Uterus (tissue), 4 donors: ENCODE data around the gene SLAMF8. TPM values are rescaled to one million over a fixed set of nuclear protein-coding genes. Genes with fewer than 3 reads are reported as not detected.

ENCODE experiments used
- DNase-seq, 2 donors: peaks; one replicate each; pipeline ENCODE4 v3.0.0-alpha.2; 2019 to 2020
- H3K27ac ChIP-seq, 2 donors: fragments of 200-600 bp; sonication (generic); 1 replicate in 1 of 2; 2 replicates in 1 of 2; pipeline ENCODE4 v1.5.1; 2016 to 2018
- H3K27me3 ChIP-seq, 2 donors: fragments of 200-600 bp; sonication (generic); one replicate each; pipeline ENCODE4 v1.5.1; 2018 to 2019; ENCODE audit warnings: control low read depth in 1 of 2
- H3K36me3 ChIP-seq, 2 donors: fragments of 200-600 bp; sonication (generic); one replicate each; pipeline ENCODE4 v1.5.1; 2019; ENCODE audit warnings: control low read depth in 1 of 2
- H3K4me1 ChIP-seq, 2 donors: fragments of 200-600 bp; sonication (generic); one replicate each; pipeline ENCODE4 v1.5.1; 2018 to 2019; ENCODE audit warnings: control low read depth in 1 of 2
- H3K4me3 ChIP-seq, 2 donors: fragments of 200-600 bp; sonication (generic); 1 replicate in 1 of 2; 2 replicates in 1 of 2; pipeline ENCODE4 v1.5.1; 2018 to 2019; ENCODE audit warnings: mild to moderate bottlenecking in 1 of 2
- H3K9me3 ChIP-seq, 2 donors: fragments of 200-600 bp; sonication (generic); one replicate each; pipeline ENCODE4 v1.5.1; 2019; ENCODE audit warnings: control low read depth in 1 of 2
- CTCF ChIP-seq, 4 experiments: fragments of 200-600 bp in 2 of 4; fragments of 450-650 bp in 2 of 4; sonication (generic) in 2 of 4; IDR thresholded peaks; one replicate each; pipeline ENCODE4 v1.5.1; 2016 to 2019; ENCODE audit warnings: antibody characterized with exemption in 4 of 4, mild to moderate bottlenecking in 2 of 4, moderate library complexity in 1 of 4
- POLR2A ChIP-seq, 2 donors: fragments of 450-650 bp; IDR thresholded peaks; one replicate each; pipeline ENCODE4 v1.6.1; 2016; ENCODE audit warnings: antibody characterized with exemption in 2 of 2, mild to moderate bottlenecking in 1 of 2, moderate library complexity in 1 of 2
- intact Hi-C: fragments of 100-400 bp; cut with DNase I; formaldehyde crosslinking; loops from one replicate; pipeline ENCODE4 v1.15.1; 2023; ENCODE audit warnings: low total_unique reads
- total RNA-seq, 4 donors: library from RNA; depleted of rRNA in 3 of 4; stranded (reverse); fragments of >200 nt in 3 of 4; gene quantifications; one replicate each; pipeline versions ENCODE4 v1.1.0 to v1.2.4, GENCODE V29; 2014 to 2023
- donor health status: DM: yes; HTN: yes; CAD: no.

The SLAMF8 gene
- total RNA-seq, 4 donors from 2014 or later = 0.28 to 3.2 (median 1.1) TPM; not detected in 1

- H3K4me3 ChIP-seq = no peak overlapping the region
- intact Hi-C loops = no loop called here
- no peaks in the 10 kb centered on the region for H3K4me1 ChIP-seq
Observed at GRCh38 chr1:159877695-159878444, 51.2 kb downstream of the SLAMF8 start.

GRCh38 chr1:159879136-159879535 is 52.5 kb downstream of the SLAMF8 start:
- DNase-seq = no peak
- Histone ChIP-seq H3K4me1 (no peaks in the 10 kb centered on the region), H3K27ac (no peak overlapping the region), H3K9me3 (no peaks in the 10 kb centered on the region), H3K36me3 (no peaks in the 10 kb centered on the region), H3K4me3 (no peak overlapping the region), H3K27me3 (no peaks in the 10 kb centered on the region)
- TF ChIP-seq POLR2A (IDR thresholded peaks at IDR 0.05) (no peak), CTCF (IDR thresholded peaks at IDR 0.05) (no peak)
- intact Hi-C loops = no loop called here

More at GRCh38 chr1:159877695-159878444, 51.2 kb downstream of the SLAMF8 start:
- no peak overlapping the region for H3K27ac ChIP-seq
- DNase-seq = no peak
- no peaks in the 10 kb centered on the region for H3K27me3 ChIP-seq
- TF ChIP-seq POLR2A (IDR thresholded peaks at IDR 0.05) (no peak), CTCF (IDR thresholded peaks at IDR 0.05) (no peak)
- H3K36me3 ChIP-seq = no peaks in the 10 kb centered on the region
- no peaks in the 10 kb centered on the region for H3K9me3 ChIP-seq

- TF ChIP-seq POLR2A (IDR thresholded peaks at IDR 0.05) = no peak
- no peak for TF ChIP-seq CTCF (IDR thresholded peaks at IDR 0.05)
- Histone ChIP-seq H3K27me3 (no peaks in the 10 kb centered on the region), H3K9me3 (no peaks in the 10 kb centered on the region), H3K27ac (no peak overlapping the region), H3K36me3 (no peaks in the 10 kb centered on the region), H3K4me3 (no peak overlapping the region), H3K4me1 (no peaks in the 10 kb centered on the region)
- intact Hi-C loops = loop anchor here (10.0 kb wide), 1 partner anchor 75 kb away; the partner anchor contains the start of gene FCRL6
- no peak for DNase-seq
Observed at GRCh38 chr1:159879977-159880376, 53.3 kb downstream of the SLAMF8 start.

- intact Hi-C loops = loop anchor here (10.0 kb wide), 1 partner anchor 76 kb away; the partner anchor contains the start of gene FCRL6
- DNase-seq = no peak
- Histone ChIP-seq H3K4me1 (no peaks in the 10 kb centered on the region), H3K27ac (no peak overlapping the region), H3K4me3 (no peak overlapping the region), H3K9me3 (no peaks in the 10 kb centered on the region), H3K27me3 (no peaks in the 10 kb centered on the region), H3K36me3 (no peaks in the 10 kb centered on the region)
- TF ChIP-seq CTCF (IDR thresholded peaks at IDR 0.05) (no peak), POLR2A (IDR thresholded peaks at IDR 0.05) (no peak)
Observed at GRCh38 chr1:159880430-159880829, 53.8 kb downstream of the SLAMF8 start.
